Esophagus (tissue), 2 donors: ENCODE results near the gene TLE3. TPM values are rescaled to one million over a fixed set of nuclear protein-coding genes. Genes with fewer than 3 reads are reported as not detected.

Experiments used
- H3K27ac ChIP-seq, 2 donors: one replicate each; pipeline ENCODE4 v1.5.1; 2013; ENCODE audit warnings: low read depth in 2 of 2, mild to moderate bottlenecking in 2 of 2, inconsistent platforms in 1 of 2, low read length in 1 of 2, moderate library complexity in 1 of 2
- H3K27me3 ChIP-seq, 2 donors: one replicate each; pipeline ENCODE4 v1.6.1; 2013; ENCODE audit warnings: low read length in 2 of 2, control low read depth in 1 of 2, mild to moderate bottlenecking in 1 of 2; ENCODE audit not compliant: insufficient read depth in 2 of 2, control insufficient read depth in 1 of 2
- H3K36me3 ChIP-seq, 2 donors: one replicate each; pipeline ENCODE4 v1.6.1; 2013; ENCODE audit warnings: low read length in 1 of 2; ENCODE audit not compliant: control insufficient read depth in 2 of 2, insufficient read depth in 2 of 2
- H3K4me1 ChIP-seq, 2 donors: one replicate each; pipeline ENCODE4 v1.6.1; 2013; ENCODE audit warnings: low read length in 1 of 2; ENCODE audit not compliant: control insufficient read depth in 2 of 2, insufficient read depth in 2 of 2
- H3K4me3 ChIP-seq, 2 donors: one replicate each; pipeline ENCODE4 v1.5.1; 2013; ENCODE audit warnings: low read length in 2 of 2, mild to moderate bottlenecking in 2 of 2, low read depth in 1 of 2, moderate library complexity in 1 of 2
- H3K9me3 ChIP-seq, 2 donors: one replicate each; pipeline ENCODE4 v1.6.1; 2013; ENCODE audit warnings: mild to moderate bottlenecking in 2 of 2, low read depth in 1 of 2, low read length in 1 of 2, moderate library complexity in 1 of 2; ENCODE audit not compliant: control insufficient read depth in 2 of 2, insufficient read depth in 1 of 2
- WGBS, 2 donors: extraction: QIAGEN DNeasy Blood & Tissue Kit; methylation state at CpG; one replicate each; pipeline ENCODE4 v1.1.7; 2013; 5-methylcytosine and 5-hydroxymethylcytosine counted together
- polyA plus RNA-seq, 2 donors: library from polyadenylated mRNA; stranded (reverse); fragments of 200-250 nt; gene quantifications; one replicate each; pipeline ENCODE4 v1.2.3, GENCODE V29; 2013
- donor health status: healthy with polysubstance abuse.
- donor health status: Bipolar disorder and iron deficiency.

Gene TLE3
- polyA plus RNA-seq, 2 donors: 33.1 to 43.9 TPM

- no peak overlapping the region for H3K27ac ChIP-seq
- 90 to 94% methylated on average over 6 of the region's 6 CpGs for whole genome bisulfite sequencing, 2 donors
- no peaks in the 10 kb centered on the region for H3K27me3 ChIP-seq
- no peak overlapping the region for H3K4me3 ChIP-seq
- no peaks in the 10 kb centered on the region for H3K4me1 ChIP-seq
- no peaks in the 10 kb centered on the region for H3K36me3 ChIP-seq
- peaks cover 0 to 2% of the 10 kb centered on the region in 2 donors for H3K9me3 ChIP-seq
These were observed 83.4 kb downstream of the TLE3 start for GRCh38 chr15:70014331-70014730.

- Histone ChIP-seq H3K27ac (no peak overlapping the region), H3K4me1 (no peaks in the 10 kb centered on the region), H3K27me3 (no peaks in the 10 kb centered on the region), H3K4me3 (no peak overlapping the region), H3K36me3 (no peaks in the 10 kb centered on the region), H3K9me3 (peaks cover 0 to 2% of the 10 kb centered on the region in 2 donors)
- WGBS, 2 donors: 80 to 82% methylated on average over 8 of the region's 8 CpGs
These were observed 83.9 kb downstream of the TLE3 start for GRCh38 chr15:70013656-70014313.

- H3K27ac ChIP-seq: peak overlapping the region in 1 of 2 donors; percentile 38
- WGBS, 2 donors: 81 to 87% methylated on average over 4 of the region's 4 CpGs
- no peak overlapping the region for H3K4me3 ChIP-seq
- peaks cover 0 to 2% of the 10 kb centered on the region in 2 donors for H3K9me3 ChIP-seq
- H3K27me3 ChIP-seq: no peaks in the 10 kb centered on the region
- H3K36me3 ChIP-seq: no peaks in the 10 kb centered on the region
- no peaks in the 10 kb centered on the region for H3K4me1 ChIP-seq
These were observed 84.8 kb downstream of the TLE3 start for GRCh38 chr15:70012895-70013294.

- Histone ChIP-seq H3K27me3 (no peaks in the 10 kb centered on the region), H3K36me3 (no peaks in the 10 kb centered on the region), H3K4me3 (no peak overlapping the region), H3K27ac (no peak overlapping the region), H3K9me3 (no peaks in the 10 kb centered on the region), H3K4me1 (no peaks in the 10 kb centered on the region)
- 79 to 83% methylated on average over 3 of the region's 3 CpGs for WGBS, 2 donors
These were observed 88.9 kb downstream of the TLE3 start for GRCh38 chr15:70008697-70009290.

- no peaks in the 10 kb centered on the region for H3K4me1 ChIP-seq
- peaks cover 3 to 9% of the 10 kb centered on the region in 2 donors for H3K9me3 ChIP-seq
- peaks cover 0 to 2% of the 10 kb centered on the region in 2 donors for H3K27me3 ChIP-seq
- H3K27ac ChIP-seq: no peak overlapping the region
- no peak overlapping the region for H3K4me3 ChIP-seq
- 74 to 78% methylated on average over 11 to 12 of the region's 12 CpGs for WGBS, 2 donors
- no peaks in the 10 kb centered on the region for H3K36me3 ChIP-seq
These were observed 91.2 kb downstream of the TLE3 start for GRCh38 chr15:70006259-70007147.

- Histone ChIP-seq H3K4me1 (no peaks in the 10 kb centered on the region), H3K9me3 (peaks cover 3 to 9% of the 10 kb centered on the region in 2 donors), H3K36me3 (no peaks in the 10 kb centered on the region), H3K27ac (no peak overlapping the region), H3K4me3 (no peak overlapping the region), H3K27me3 (peaks cover 0 to 2% of the 10 kb centered on the region in 2 donors)
- WGBS, 2 donors: 94 to 96% methylated on average over 3 of the region's 3 CpGs
These were observed 92.9 kb downstream of the TLE3 start for GRCh38 chr15:70004826-70005225.

- Histone ChIP-seq H3K27me3 (peaks cover 0 to 2% of the 10 kb centered on the region in 2 donors), H3K4me1 (no peaks in the 10 kb centered on the region), H3K36me3 (no peaks in the 10 kb centered on the region), H3K9me3 (peaks cover 3 to 9% of the 10 kb centered on the region in 2 donors), H3K27ac (no peak overlapping the region), H3K4me3 (no peak overlapping the region)
- WGBS, 2 donors: 95% methylated on average over 2 of the region's 2 CpGs
These were observed 94.8 kb downstream of the TLE3 start for GRCh38 chr15:70002897-70003296.

GRCh38 chr15:70001859-70002258, 95.9 kb downstream of the TLE3 start:
- Histone ChIP-seq H3K27me3 (peaks cover 0 to 2% of the 10 kb centered on the region in 2 donors), H3K27ac (no peak overlapping the region), H3K4me1 (no peaks in the 10 kb centered on the region), H3K4me3 (no peak overlapping the region), H3K36me3 (no peaks in the 10 kb centered on the region), H3K9me3 (peaks cover 3 to 9% of the 10 kb centered on the region in 2 donors)
- 77 to 78% methylated on average over 4 of the region's 4 CpGs for WGBS, 2 donors

GRCh38 chr15:69999392-70000085, 98.2 kb downstream of the TLE3 start:
- peaks cover 3 to 9% of the 10 kb centered on the region in 2 donors for H3K9me3 ChIP-seq
- H3K36me3 ChIP-seq: no peaks in the 10 kb centered on the region
- WGBS, 2 donors: 84 to 90% methylated on average over 17 of the region's 17 CpGs
- H3K4me3 ChIP-seq: no peak overlapping the region
- peaks cover 0 to 2% of the 10 kb centered on the region in 2 donors for H3K27me3 ChIP-seq
- no peak overlapping the region for H3K27ac ChIP-seq
- H3K4me1 ChIP-seq: no peaks in the 10 kb centered on the region
